ENCODE measurements around the gene ST3GAL4. TPM values are rescaled to one million over a fixed set of nuclear protein-coding genes. Genes with fewer than 3 reads are reported as not detected.
"Not testable (repeated sequence)": the region's sequence is repeated elsewhere in the genome, so short reads cannot be mapped to it uniquely, and the experiment has no call there.

Gene ST3GAL4
- total and polyA plus RNA-seq, 4 donors, result 25.4 to 36.3 (median 28.2) TPM

DNA sequence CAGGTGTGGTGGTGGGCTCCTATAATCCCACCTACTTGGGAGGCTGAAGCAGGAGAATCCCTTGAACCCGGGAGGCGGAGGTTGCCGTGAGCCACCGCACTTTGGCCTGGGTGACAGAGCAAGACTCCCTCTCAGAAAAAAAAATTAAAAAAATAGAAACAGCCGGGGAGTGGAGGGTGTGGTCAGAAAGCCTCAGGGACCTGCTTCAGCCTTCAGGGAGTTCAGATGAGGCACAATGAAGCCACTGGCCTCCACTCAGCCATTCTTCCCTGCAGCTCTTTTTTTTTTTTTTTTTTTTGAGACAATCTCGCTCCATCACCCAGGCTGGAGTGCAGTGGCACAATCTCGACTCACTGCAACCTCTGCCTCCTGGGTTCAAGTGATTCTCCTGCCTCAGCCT, 8.5 kb upstream of the ST3GAL4 start:
- ATAC-seq (ENCODE audit: low FRiP score); H3K27ac ChIP-seq (ENCODE audit: low read depth in 1 of 2, low read length in 2 of 2); H3K36me3 ChIP-seq (ENCODE audit: control insufficient read depth in 1 of 2, insufficient read depth in 2 of 2, low read length in 1 of 2); H3K4me1 ChIP-seq (ENCODE audit: control insufficient read depth in 1 of 2, insufficient read depth in 2 of 2, low read length in 2 of 2); H3K27me3 ChIP-seq (ENCODE audit: control insufficient read depth in 1 of 2, insufficient read depth in 2 of 2, low read length in 1 of 2); H3K4me3 ChIP-seq (ENCODE audit: low read length in 2 of 2); H3K9me3 ChIP-seq (ENCODE audit: control insufficient read depth, low read length): not testable (repeated sequence)
- intact Hi-C loops (cut with DNase I), result loop anchor here in 1 of 2 donors (5.0 kb wide), 2 partner anchors 35 to 70 kb away; no protein-coding TSS in a partner anchor
- WGBS, 2 donors, result 77 to 79% methylated on average over 7 of the region's 7 CpGs
- DNase-seq, result peak; percentile 29 to 46

DNA sequence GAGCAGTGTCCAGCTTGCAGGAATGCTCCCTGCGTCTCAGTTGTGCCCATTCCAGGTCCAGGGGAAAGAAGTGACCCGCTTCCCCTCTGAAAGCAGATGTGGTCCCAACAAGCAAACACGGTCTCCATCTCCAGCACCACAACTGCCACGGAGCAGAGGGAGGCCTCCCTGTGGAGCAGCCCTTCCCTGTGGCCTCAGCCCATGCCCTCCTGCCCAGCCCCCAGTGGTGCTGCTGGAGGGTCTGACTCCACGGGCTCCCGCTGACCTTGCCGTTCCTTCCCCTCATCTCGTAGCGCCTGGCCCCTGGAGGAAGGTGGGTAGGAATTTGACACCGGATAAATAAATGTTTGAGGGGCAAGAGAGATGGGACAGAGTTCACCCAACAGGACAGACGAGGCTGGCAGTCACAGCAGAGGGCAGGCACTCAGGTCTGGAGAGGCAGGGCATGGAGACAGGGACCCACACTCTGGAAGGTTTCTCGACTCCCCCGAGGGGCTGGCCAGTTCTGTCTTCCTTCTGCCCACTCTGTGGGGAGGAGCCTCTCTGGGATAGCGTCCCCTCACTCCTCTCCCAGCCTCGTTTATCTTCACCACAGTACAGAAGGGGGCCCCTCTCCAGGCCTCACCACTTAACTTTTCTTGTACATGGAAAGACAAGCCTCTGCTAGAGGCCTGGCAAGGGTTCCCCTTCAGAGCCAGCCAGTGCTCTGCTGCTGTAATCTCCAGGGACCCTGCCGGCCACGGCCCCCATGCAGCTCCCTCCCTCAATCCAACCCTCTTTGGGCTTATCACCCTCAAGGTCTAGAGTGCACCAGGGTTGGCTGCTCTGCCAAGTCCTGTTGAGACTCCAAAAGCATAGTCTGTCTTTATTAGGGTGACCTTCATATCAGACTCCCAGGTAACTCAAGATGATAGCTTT, 7.5 kb upstream of the ST3GAL4 start:
- WGBS, 2 donors, result 45 to 55% methylated on average over 16 to 17 of the region's 17 CpGs
- H3K36me3 ChIP-seq (ENCODE audit: control insufficient read depth in 1 of 2, insufficient read depth in 2 of 2, low read length in 1 of 2), result peaks cover 0 to 2% of the 10 kb centered on the region in 2 donors
- DNase-seq, result peak in 1 of 2 donors; percentile 63
- no peaks in the 10 kb centered on the region for H3K9me3 ChIP-seq (ENCODE audit: control insufficient read depth, low read length)
- intact Hi-C loops (cut with DNase I), result loop anchor here in 1 of 2 donors (5.0 kb wide), 2 partner anchors 36 to 69 kb away; no protein-coding TSS in a partner anchor
- peaks cover 0 to 4% of the 10 kb centered on the region in 2 donors for H3K4me1 ChIP-seq (ENCODE audit: control insufficient read depth in 1 of 2, insufficient read depth in 2 of 2, low read length in 2 of 2)
- no peak for ATAC-seq (ENCODE audit: low FRiP score)
- no peak overlapping the region for H3K4me3 ChIP-seq (ENCODE audit: low read length in 2 of 2)
- H3K27ac ChIP-seq (ENCODE audit: low read depth in 1 of 2, low read length in 2 of 2), result peak overlapping the region in 1 of 2 donors; percentile 1
- H3K27me3 ChIP-seq (ENCODE audit: control insufficient read depth in 1 of 2, insufficient read depth in 2 of 2, low read length in 1 of 2), result no peaks in the 10 kb centered on the region

DNA sequence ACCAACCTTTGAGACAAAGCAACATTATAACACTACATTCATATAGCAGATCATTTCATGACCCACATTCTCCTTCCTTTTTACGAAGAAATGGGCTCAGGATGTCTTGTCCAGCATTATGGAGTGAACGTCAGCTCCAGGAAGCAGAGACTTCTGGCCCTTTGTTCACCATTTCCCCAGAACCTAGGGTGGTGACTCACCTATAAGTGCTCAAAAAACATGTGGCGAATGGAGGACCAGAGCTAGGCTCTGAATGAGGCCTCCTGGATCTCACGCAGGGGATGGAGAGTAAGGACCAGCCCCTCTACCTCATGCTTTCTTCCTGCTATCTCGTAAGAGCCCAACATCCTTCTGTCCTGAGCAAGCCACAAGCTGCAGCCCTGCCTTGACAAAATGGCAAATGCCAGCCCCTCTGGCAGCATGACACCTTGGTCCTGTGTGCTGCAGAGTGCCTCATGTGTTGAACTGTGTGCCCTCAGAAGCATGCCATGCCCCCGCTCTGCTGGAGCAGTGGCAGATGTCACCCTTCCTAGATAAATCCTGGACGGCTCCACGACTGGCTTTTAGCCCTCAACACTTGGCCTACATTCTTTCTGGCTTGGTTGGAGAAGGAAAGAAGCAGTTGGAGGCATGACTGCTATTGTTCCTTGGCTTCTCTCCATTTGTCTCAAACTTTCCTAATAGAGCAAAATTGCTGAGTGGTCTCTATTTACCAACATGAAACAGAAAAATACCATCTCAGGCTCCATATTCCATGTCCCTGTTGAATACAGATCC, 6.5 kb upstream of the ST3GAL4 start:
- peak in 1 of 2 donors; percentile 73 for DNase-seq
- Histone ChIP-seq H3K4me1 (ENCODE audit: control insufficient read depth in 1 of 2, insufficient read depth in 2 of 2, low read length in 2 of 2) (peaks cover 0 to 4% of the 10 kb centered on the region in 2 donors), H3K36me3 (ENCODE audit: control insufficient read depth in 1 of 2, insufficient read depth in 2 of 2, low read length in 1 of 2) (no peaks in the 10 kb centered on the region), H3K4me3 (ENCODE audit: low read length in 2 of 2) (no peak overlapping the region), H3K27ac (ENCODE audit: low read depth in 1 of 2, low read length in 2 of 2) (peak overlapping the region in 1 of 2 donors; percentile 85), H3K9me3 (ENCODE audit: control insufficient read depth, low read length) (no peaks in the 10 kb centered on the region), H3K27me3 (ENCODE audit: control insufficient read depth in 1 of 2, insufficient read depth in 2 of 2, low read length in 1 of 2) (no peaks in the 10 kb centered on the region)
- ATAC-seq (ENCODE audit: low FRiP score), result peak; percentile 55
- WGBS, 2 donors, result 12 to 15% methylated on average over 8 of the region's 8 CpGs
- intact Hi-C loops (cut with DNase I), result loop anchor here in 1 of 2 donors (5.0 kb wide), 2 partner anchors 37 to 68 kb away; no protein-coding TSS in a partner anchor

DNA sequence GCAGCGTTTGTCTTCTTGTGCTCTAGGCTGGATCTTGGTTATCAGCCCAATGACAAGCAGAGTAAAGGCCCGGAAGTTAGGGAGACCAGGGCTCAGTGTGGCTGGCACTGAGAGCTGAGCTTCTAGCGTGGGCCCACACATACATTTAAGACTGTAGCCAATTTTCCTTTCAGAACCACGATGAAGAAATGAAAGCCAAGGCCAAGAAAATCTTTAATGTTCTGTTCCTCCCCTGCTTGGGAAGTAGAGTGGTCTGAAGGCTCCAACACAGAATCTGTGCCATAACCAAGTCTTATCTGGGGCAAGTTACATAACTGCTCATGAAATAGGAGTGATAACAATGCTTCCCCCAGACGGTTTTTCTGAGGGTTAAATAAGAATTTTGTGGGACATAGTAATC, 4.7 kb upstream of the ST3GAL4 start:
- intact Hi-C loops (cut with DNase I), result no loop called here
- H3K4me3 ChIP-seq (ENCODE audit: low read length in 2 of 2), result no peak overlapping the region
- no peaks in the 10 kb centered on the region for H3K36me3 ChIP-seq (ENCODE audit: control insufficient read depth in 1 of 2, insufficient read depth in 2 of 2, low read length in 1 of 2)
- H3K27me3 ChIP-seq (ENCODE audit: control insufficient read depth in 1 of 2, insufficient read depth in 2 of 2, low read length in 1 of 2), result no peaks in the 10 kb centered on the region
- DNase-seq (peak in 1 of 2 donors; percentile 33), ATAC-seq (ENCODE audit: low FRiP score) (no peak)
- 5 to 7% methylated on average over 5 of the region's 5 CpGs for WGBS, 2 donors
- peaks cover 0 to 4% of the 10 kb centered on the region in 2 donors for H3K4me1 ChIP-seq (ENCODE audit: control insufficient read depth in 1 of 2, insufficient read depth in 2 of 2, low read length in 2 of 2)
- H3K9me3 ChIP-seq (ENCODE audit: control insufficient read depth, low read length), result no peaks in the 10 kb centered on the region
- peak overlapping the region; percentile 73 to 77 for H3K27ac ChIP-seq (ENCODE audit: low read depth in 1 of 2, low read length in 2 of 2)

DNA sequence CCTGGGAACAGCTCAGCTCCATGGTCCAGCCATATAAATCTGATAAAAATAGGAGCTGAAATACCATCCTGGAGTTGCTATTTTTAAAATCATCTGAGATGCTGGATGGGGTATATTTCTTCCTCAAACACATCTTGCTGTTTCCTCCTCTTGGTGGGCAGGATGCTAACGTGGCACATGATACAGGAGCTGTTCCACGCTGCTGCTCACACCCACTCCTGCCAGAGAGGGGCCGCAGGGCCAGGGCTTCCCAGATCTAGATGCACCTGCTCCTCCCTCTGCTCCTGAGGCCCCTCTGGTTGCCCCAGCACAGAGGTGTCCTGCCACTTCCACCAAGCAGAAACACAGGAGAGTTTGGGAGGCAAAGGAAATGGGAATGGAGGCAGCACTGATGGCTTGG, 3.3 kb upstream of the ST3GAL4 start:
- Histone ChIP-seq H3K4me3 (ENCODE audit: low read length in 2 of 2) (no peak overlapping the region), H3K4me1 (ENCODE audit: control insufficient read depth in 1 of 2, insufficient read depth in 2 of 2, low read length in 2 of 2) (peaks cover 0 to 9% of the 10 kb centered on the region in 2 donors), H3K27me3 (ENCODE audit: control insufficient read depth in 1 of 2, insufficient read depth in 2 of 2, low read length in 1 of 2) (no peaks in the 10 kb centered on the region), H3K27ac (ENCODE audit: low read depth in 1 of 2, low read length in 2 of 2) (peak overlapping the region in 1 of 2 donors; percentile 56), H3K9me3 (ENCODE audit: control insufficient read depth, low read length) (no peaks in the 10 kb centered on the region), H3K36me3 (ENCODE audit: control insufficient read depth in 1 of 2, insufficient read depth in 2 of 2, low read length in 1 of 2) (no peaks in the 10 kb centered on the region)
- WGBS, 2 donors, result 14 to 20% methylated on average over 3 of the region's 3 CpGs
- ATAC-seq (ENCODE audit: low FRiP score) (no peak), DNase-seq (peak in 1 of 2 donors; percentile 57)
- intact Hi-C loops (cut with DNase I), result no loop called here

DNA sequence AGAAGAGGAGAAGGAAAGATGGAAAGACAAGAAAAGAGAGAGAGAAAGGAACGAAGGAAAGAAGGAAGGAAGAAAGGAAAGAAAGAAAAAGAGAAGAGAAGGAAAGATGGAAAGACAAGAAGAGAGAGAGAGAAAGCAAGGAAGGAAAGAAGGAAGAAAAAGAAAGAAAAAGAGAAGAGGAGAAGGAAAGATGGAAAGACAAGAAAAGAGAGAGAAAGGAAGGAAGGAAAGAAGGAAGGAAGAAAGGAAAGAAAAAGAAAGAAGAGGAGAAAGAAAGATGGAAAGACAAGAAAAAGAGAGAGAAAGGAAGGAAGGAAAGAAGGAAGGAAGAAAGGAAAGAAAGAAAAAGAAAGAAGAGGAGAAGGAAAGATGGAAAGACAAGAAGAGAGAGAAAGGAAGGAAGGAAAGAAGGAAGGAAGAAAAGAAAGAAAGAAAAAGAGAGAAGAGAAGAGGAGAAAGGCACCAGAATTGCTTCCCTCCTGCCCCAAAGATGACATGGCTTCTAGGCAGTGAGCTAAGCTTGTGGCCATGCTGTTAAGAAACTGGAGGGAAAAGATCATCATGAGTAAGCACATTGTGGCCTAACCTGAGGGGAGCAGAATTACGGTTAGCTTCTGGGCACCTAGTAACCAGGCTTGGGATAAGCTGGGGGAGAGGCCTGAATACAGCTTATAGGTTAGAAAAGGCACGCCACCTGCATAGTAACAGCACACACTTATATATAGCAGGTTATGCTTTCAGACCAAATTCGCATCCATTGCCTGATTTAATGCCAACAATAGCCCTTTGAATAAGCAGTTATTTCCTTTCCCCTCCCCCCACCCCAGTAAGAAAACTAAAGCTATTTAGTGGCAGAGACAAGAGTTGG, 2.3 kb upstream of the ST3GAL4 start:
- Histone ChIP-seq H3K4me1 (ENCODE audit: control insufficient read depth in 1 of 2, insufficient read depth in 2 of 2, low read length in 2 of 2) (peaks cover 0 to 9% of the 10 kb centered on the region in 2 donors), H3K36me3 (ENCODE audit: control insufficient read depth in 1 of 2, insufficient read depth in 2 of 2, low read length in 1 of 2) (no peaks in the 10 kb centered on the region), H3K9me3 (ENCODE audit: control insufficient read depth, low read length) (no peaks in the 10 kb centered on the region), H3K4me3 (ENCODE audit: low read length in 2 of 2) (no peak overlapping the region), H3K27me3 (ENCODE audit: control insufficient read depth in 1 of 2, insufficient read depth in 2 of 2, low read length in 1 of 2) (no peaks in the 10 kb centered on the region), H3K27ac (ENCODE audit: low read depth in 1 of 2, low read length in 2 of 2) (no peak overlapping the region)
- peak in 1 of 2 donors; percentile 4 for DNase-seq
- WGBS, 2 donors, result 61 to 66% methylated on average over 4 of the region's 4 CpGs
- no peak for ATAC-seq (ENCODE audit: low FRiP score)
- intact Hi-C loops (cut with DNase I), result no loop called here

DNA sequence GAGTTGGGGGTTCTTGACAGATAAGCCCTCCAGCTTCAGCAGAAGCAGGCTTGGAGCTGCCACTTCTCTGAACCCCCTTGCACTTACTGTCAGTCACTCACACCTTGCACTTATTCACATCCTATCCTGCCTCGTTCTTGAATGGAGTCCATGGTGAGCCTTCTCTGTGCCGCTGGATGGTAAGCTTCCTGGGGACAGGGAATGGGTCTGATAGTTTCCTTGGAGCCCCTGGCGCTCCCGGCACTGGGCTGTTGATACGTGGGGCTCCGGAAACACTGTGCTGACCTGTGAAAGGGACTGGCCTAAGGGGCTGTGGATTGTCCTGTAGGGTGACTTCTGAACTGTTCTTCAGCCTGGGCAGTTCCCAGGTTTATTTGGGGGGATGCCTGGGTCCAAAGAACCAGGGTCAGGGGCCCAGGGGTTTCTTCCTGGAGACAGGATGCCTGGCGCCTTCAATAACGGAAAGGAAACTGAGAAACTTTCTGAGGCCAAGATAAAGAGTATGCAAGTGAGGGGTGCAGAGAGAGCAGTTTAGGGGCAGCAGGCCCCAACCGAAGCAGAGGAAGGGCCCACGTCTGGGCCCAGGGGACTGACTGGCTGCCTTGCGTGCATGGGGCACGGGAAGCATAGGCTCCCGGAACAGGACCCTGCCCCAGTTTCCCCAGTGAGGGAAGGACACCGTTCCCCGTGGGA, 709 bp upstream of the ST3GAL4 start:
- Histone ChIP-seq H3K36me3 (ENCODE audit: control insufficient read depth in 1 of 2, insufficient read depth in 2 of 2, low read length in 1 of 2) (no peaks in the 10 kb centered on the region), H3K27me3 (ENCODE audit: control insufficient read depth in 1 of 2, insufficient read depth in 2 of 2, low read length in 1 of 2) (no peaks in the 10 kb centered on the region), H3K9me3 (ENCODE audit: control insufficient read depth, low read length) (no peaks in the 10 kb centered on the region), H3K4me3 (ENCODE audit: low read length in 2 of 2) (peak overlapping the region; percentile 89 to 95), H3K4me1 (ENCODE audit: control insufficient read depth in 1 of 2, insufficient read depth in 2 of 2, low read length in 2 of 2) (peaks cover 0 to 9% of the 10 kb centered on the region in 2 donors), H3K27ac (ENCODE audit: low read depth in 1 of 2, low read length in 2 of 2) (peak overlapping the region in 1 of 2 donors; percentile 76)
- intact Hi-C loops (cut with DNase I), result loop anchor here in 1 of 2 donors (5.0 kb wide), 2 partner anchors 47 to 58 kb away; no protein-coding TSS in a partner anchor
- peak; percentile 1 for ATAC-seq (ENCODE audit: low FRiP score)
- WGBS, 2 donors, result 26 to 27% methylated on average over 15 of the region's 15 CpGs
- peak; percentile 7 to 51 for DNase-seq

All from aorta (tissue), 5 donors.